AG04449 (cell line): ENCODE results near the gene SEC31A.

Source experiments
- CTCF ChIA-PET: fragments of 350-600 bp; formaldehyde crosslinking; extraction: SDS; loops from one replicate; lab custom pipeline; 2021; ENCODE audit warnings: antibody characterized with exemption; lab: Yijun Ruan, JAX
- POLR2A ChIA-PET: fragments of 400-600, 350-600 bp; formaldehyde crosslinking; extraction: SDS; loops from one replicate; lab custom pipeline; 2020; ENCODE audit warnings: antibody characterized with exemption, inconsistent platforms; lab: Yijun Ruan, JAX
- DNase-seq: peaks from one replicate; pipeline ENCODE4 v3.0.0-alpha.2; 2010; ENCODE audit warnings: low read depth, low spot score
- H3K4me3 ChIP-seq: 2 replicates; pipeline ENCODE4 v1.5.1; 2011; ENCODE audit warnings: low read depth, mild to moderate bottlenecking, control low read depth, low read length
- TF ChIP-seq, protein P1 (sequence below): IDR thresholded peaks from one replicate; pipeline ENCODE4 v1.5.1; 2011; ENCODE audit warnings: mild to moderate bottlenecking, moderate library complexity, low read length, control low read depth, inconsistent platforms; ENCODE audit not compliant: insufficient read depth; ENCODE audit errors: missing control alignments

The SEC31A gene

DNA sequence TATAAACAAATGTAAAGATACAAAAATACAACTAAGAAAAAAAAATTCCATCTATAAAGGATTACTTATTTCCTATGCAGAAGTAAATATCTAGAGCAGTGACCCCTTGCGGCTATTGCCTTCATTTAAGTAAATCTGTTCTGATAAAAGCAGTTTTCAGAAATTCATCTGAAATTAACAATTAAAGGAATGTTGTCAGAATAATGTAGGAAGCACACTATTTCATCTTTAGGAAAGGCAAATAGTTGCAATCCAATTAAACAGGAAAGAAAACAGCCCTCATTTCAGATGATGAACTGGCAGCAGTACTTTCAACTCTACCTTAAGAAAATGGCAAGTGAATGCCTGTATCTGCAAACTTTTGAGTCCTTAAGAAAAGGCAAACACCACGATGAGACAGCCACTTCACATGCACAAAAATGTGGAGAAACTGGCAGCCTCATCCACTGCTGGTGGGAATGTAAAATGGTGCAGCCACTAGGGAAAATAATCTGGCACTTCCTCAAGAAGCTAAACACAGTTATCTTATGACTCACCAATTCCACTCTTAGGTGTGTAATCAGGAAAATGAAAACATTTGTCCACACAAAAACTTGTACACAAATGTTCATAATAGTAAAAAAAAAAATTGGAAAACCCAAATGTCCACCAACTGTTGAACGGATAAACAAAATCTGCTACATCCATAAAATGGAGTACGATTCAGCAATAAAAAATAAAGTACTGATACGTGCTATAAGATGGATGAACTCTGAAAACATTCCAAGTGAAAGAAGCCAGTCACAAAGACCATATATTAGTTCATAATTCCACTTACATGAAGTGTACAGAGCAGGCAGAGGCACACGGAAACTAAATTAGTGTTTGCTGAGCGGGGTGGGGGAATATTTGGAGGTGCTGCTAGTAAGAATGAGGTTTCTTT, 7.6 kb upstream of the SEC31A start:
- ChIA-PET CTCF (interaction anchor here (1.0 to 1.8 kb wide), 4 partner anchors 10 to 386 kb away, joined by 4 to 8 read pairs (median 4); partner anchors contain the start of genes COQ2 and LIN54), POLR2A (interaction anchor here (0.6 to 2.1 kb wide), 3 partner anchors 112 to 382 kb away, joined by 3 to 13 read pairs (median 4); partner anchors contain the start of genes COPS4 and LIN54)
- peak; percentile 77 for DNase-seq
- TF ChIP-seq, protein P1, sequence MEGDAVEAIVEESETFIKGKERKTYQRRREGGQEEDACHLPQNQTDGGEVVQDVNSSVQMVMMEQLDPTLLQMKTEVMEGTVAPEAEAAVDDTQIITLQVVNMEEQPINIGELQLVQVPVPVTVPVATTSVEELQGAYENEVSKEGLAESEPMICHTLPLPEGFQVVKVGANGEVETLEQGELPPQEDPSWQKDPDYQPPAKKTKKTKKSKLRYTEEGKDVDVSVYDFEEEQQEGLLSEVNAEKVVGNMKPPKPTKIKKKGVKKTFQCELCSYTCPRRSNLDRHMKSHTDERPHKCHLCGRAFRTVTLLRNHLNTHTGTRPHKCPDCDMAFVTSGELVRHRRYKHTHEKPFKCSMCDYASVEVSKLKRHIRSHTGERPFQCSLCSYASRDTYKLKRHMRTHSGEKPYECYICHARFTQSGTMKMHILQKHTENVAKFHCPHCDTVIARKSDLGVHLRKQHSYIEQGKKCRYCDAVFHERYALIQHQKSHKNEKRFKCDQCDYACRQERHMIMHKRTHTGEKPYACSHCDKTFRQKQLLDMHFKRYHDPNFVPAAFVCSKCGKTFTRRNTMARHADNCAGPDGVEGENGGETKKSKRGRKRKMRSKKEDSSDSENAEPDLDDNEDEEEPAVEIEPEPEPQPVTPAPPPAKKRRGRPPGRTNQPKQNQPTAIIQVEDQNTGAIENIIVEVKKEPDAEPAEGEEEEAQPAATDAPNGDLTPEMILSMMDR: peak; percentile 39
- H3K4me3 ChIP-seq: peak overlapping the region; percentile 82

DNA sequence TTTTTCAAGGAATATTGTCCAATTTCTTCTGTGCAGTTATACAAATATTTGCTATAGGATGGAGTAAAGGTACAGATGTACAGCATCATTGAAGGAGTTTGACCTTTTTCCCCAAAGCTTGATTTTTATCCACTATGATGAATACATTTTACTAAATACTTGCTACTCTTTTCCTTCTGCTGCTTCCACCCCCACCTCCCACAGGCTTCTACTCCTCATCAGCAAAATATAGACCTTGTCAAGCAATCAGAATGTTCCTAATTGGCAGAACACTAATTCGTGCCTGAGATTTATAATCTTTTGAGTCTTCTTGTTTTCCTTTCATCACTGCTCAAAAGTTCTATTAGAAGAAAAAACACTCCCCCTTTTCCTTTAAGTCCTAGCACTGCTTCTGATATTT, 5.8 kb upstream of the SEC31A start:
- no peak overlapping the region for H3K4me3 ChIP-seq
- CTCF ChIA-PET: interaction anchor here (1.0 to 1.2 kb wide), 3 partner anchors 115 to 141 kb away, joined by 3 to 4 read pairs (median 3); no protein-coding TSS in a partner anchor
- POLR2A ChIA-PET: no interaction called here

DNA sequence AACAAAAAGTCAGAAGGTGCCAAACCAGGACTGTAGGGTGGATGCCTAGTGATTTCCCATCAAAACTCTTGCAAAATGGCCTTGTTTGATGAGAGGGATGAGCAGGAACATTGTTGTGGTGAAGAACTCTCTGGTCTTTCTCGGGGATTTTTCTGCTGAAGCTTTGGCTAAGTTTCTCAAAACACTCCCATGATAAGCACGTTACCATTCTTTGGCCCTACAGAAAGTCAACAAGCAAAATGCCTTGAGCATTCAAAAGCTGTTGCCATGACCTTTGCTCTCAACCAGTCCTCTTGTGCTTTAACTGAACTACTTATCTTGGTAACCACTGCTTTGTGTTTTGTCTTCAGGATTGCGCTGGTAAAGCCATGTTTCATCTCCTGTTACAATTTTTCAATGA, 3.0 kb upstream of the SEC31A start:
- ChIA-PET CTCF (no interaction called here), POLR2A (interaction anchor here (0.5 kb wide), 1 partner anchor 101 kb away, joined by 3 read pairs; no protein-coding TSS in a partner anchor)
- TF ChIP-seq, protein P1: no peak
- DNase-seq: no peak
- H3K4me3 ChIP-seq: no peak overlapping the region

More for the DNA sequence above, 5.8 kb upstream of the SEC31A start:
- TF ChIP-seq, protein P1: no peak
- DNase-seq: no peak

DNA sequence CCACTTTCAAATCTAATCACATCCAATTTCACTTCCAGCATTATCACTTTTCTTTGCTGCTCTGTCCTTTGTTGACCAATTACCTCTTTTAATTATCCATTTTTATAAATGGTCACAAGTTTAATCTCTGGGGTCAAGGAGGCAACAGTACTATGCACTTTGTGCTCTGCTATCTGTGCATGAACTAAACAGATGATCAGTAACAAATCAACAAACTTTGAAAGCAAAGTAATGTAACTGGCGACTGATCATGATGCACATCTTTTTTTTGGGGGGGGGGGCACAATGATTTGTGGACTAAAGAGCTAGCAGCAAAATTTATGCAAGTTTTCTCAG, 1.5 kb upstream of the SEC31A start:
- ChIA-PET POLR2A (interaction anchor here (0.6 to 1.5 kb wide), 4 partner anchors 7 to 143 kb away, joined by 3 to 4 read pairs (median 4); partner anchors contain the start of genes COPS4 and THAP9), CTCF (interaction anchor here (1.4 kb wide), 2 partner anchors 50 to 143 kb away, joined by 3 read pairs; partner anchors contain the start of gene COPS4)
- DNase-seq: no peak
- H3K4me3 ChIP-seq: no peak overlapping the region
- TF ChIP-seq, protein P1: no peak

DNA sequence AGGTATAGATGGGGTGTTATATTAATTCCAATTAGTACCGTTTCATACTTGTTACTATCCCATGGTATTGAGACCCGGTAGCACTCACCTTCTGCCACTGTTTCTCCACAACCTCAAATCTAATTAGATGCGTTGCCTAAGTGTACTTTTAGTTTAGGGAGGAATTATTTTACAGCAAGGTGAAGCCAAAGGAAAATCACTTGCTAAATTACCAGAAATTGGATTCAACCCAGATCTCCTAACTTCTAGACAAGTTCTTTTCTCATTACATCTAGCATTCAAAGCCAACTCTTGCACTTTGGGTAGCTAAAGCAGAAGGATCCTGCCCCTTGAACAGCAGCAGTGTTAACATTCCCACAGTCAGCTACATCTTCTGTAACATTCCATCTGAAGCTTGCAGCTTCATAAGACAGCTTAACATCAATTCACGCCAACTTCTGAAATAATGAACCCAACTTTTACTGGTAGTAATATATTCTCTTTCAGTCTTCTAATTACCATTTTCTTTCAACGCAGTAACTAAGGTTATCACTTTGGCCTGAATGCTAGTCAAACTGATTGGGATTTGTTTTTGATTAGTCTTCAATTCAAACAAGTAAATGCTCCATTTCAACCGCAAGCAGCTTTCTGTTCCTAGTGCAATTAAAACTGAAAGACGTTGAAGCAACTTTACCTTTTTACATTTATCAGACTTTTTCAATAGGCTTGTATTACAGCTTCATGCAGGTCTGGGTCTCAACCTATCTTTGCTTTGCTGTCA, 934 bp upstream of the SEC31A start:
- DNase-seq: no peak
- TF ChIP-seq, protein P1: no peak
- peak overlapping the region; percentile 89 for H3K4me3 ChIP-seq
- ChIA-PET POLR2A (interaction anchor here (0.9 to 1.5 kb wide), 3 partner anchors 8 to 15 kb away, joined by 3 to 4 read pairs (median 4); partner anchors contain the start of gene THAP9), CTCF (interaction anchor here (1.4 kb wide), 2 partner anchors 49 to 143 kb away, joined by 3 read pairs; partner anchors contain the start of gene COPS4)
